ENCODE measurements around the gene PRXL2A. TPM values are rescaled to one million over a fixed set of nuclear protein-coding genes. Genes with fewer than 3 reads are reported as not detected.

The PRXL2A gene
- total RNA-seq, 2 experiments from 2014 or later = 3.9 to 4.6 TPM

DNA sequence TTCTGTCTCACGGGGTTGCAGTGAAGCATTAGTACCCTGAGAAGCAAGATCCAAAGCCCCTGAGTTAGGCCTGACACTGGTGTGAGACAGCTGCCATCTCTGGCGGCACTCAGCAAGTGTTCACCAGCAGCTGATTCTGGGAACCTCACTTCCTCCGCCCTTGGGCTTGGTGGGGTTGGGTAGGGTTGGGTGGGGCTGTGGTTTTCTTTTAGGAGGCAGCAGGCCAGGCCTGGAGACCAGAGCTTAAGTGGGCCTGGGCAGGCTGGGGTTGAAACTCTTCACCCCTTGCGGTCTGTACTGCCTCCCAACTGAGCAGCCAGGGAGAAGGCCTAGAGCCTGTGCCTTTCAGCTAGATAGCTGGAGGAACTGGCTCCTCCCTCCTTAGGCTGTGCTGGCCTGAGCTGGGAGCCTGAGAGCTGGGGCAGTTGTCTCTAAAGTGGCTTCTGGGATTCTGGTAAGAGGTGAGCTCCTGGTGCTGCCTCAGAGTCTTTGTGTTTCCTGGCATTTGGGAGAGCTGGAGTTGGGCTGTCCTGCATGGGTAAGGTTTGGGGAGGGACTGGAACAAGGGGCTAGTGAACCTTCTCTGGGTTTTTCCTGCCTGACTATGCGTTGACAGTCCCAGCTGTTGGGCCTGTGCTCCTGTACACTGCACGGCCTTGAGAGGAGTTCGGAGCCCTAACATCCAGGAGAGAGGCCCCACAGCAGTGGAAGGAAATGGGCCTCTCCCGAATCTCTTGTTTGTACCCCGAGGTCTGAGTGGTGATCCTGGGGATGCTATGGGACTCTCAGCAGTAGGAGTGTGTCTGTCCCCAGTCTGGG, 50.9 kb downstream of the PRXL2A start:
- Histone ChIP-seq H3K27me3 (ENCODE audit: control insufficient read depth in 1 of 2, insufficient read depth in 2 of 2, low read length in 2 of 2) (no peaks in the 10 kb centered on the region), H3K9me3 (ENCODE audit: control insufficient read depth in 1 of 2, insufficient read depth in 1 of 2, low read length in 2 of 2) (no peaks in the 10 kb centered on the region), H3K4me1 (ENCODE audit: insufficient read depth, low read length) (peaks cover 92% of the 10 kb centered on the region), H3K27ac (ENCODE audit: low read depth in 1 of 2, low read length in 2 of 2) (peak overlapping the region; percentile 69 to 91), H3K36me3 (ENCODE audit: insufficient read depth, low read length) (peaks cover 11% of the 10 kb centered on the region), H3K4me3 (ENCODE audit: low read length) (peak overlapping the region; percentile 97)
- H3K36me3 Mint-ChIP-seq (ENCODE audit: low read depth) = peaks cover 69% of the 10 kb centered on the region
- POLR2A ChIA-PET = interaction anchor here (0.5 to 22.9 kb wide), 13 partner anchors 9 to 271 kb away, joined by 3 to 420 read pairs (median 5); partner anchors contain the start of gene PRXL2A
- CTCF ChIA-PET = interaction anchor here (0.7 to 19.9 kb wide), 11 partner anchors 9 to 51 kb away, joined by 3 to 250 read pairs (median 3); partner anchors contain the start of gene PRXL2A
- peaks cover 83% of the 10 kb centered on the region for H3K4me1 Mint-ChIP-seq (ENCODE audit: low read depth)
- H3K27me3 Mint-ChIP-seq = no peaks in the 10 kb centered on the region
- H3K27ac Mint-ChIP-seq = peak overlapping the region; percentile 92
- peak; percentile 47 to 87 (median 66) for DNase-seq
- ATAC-seq (ENCODE audit: poor library complexity) = peak; percentile 57
- peak overlapping the region; percentile 95 for H3K4me3 Mint-ChIP-seq
- TF ChIP-seq, protein P1, sequence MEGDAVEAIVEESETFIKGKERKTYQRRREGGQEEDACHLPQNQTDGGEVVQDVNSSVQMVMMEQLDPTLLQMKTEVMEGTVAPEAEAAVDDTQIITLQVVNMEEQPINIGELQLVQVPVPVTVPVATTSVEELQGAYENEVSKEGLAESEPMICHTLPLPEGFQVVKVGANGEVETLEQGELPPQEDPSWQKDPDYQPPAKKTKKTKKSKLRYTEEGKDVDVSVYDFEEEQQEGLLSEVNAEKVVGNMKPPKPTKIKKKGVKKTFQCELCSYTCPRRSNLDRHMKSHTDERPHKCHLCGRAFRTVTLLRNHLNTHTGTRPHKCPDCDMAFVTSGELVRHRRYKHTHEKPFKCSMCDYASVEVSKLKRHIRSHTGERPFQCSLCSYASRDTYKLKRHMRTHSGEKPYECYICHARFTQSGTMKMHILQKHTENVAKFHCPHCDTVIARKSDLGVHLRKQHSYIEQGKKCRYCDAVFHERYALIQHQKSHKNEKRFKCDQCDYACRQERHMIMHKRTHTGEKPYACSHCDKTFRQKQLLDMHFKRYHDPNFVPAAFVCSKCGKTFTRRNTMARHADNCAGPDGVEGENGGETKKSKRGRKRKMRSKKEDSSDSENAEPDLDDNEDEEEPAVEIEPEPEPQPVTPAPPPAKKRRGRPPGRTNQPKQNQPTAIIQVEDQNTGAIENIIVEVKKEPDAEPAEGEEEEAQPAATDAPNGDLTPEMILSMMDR (IDR thresholded peaks at IDR 0.05) = no peak
- no peaks in the 10 kb centered on the region for H3K9me3 Mint-ChIP-seq
- intact Hi-C loops (cut with DNase I, micrococcal nuclease) = loop anchor here in 1 of 2 experiments (1.0 to 5.0 kb wide), 3 partner anchors 9 to 47 kb away; no protein-coding TSS in a partner anchor

DNA sequence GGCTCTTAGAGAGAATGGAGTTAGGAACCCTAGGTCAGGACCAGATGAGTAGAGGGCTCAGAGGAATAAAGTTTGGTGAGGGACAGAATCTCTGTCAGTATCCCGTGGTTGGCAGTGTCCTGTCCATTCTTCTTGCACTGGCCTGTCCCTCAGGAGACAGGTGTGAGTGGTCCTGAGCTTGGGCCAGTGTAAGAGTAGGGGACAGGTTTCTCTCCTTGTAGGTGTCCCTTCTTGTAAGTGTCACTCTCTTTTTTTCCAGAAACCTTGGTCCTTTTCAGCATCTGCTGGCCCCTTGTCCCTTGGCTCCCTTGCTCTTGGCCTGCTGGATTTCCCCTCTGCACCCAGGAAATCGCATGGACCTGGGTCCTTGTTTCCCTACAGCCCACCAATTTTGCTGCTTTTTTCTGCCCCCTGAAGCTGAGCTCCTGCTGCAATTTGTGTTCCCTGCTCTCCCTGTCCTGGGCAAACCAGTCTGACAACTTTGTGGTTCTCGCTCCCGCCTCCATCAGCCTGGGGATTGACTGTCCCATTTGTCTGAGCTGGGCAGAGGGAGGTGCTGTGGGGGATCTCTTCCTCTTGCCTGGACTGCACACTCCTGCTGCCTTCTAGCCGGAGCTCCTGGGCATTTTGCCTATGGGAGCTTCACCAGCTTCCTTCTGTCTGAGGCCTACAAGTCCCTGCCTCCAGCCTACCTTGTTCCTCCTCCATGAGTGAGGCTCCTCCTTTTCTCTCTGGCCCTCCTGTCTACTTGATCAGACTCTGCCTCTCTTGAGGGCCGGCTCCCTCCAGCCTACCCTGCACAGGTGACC, 52.3 kb downstream of the PRXL2A start:
- ATAC-seq (ENCODE audit: poor library complexity) = no peak
- no peak for DNase-seq
- ChIA-PET POLR2A (interaction anchor here (0.8 to 22.9 kb wide), 5 partner anchors 7 to 273 kb away, joined by 3 to 420 read pairs (median 176); no protein-coding TSS in a partner anchor), CTCF (interaction anchor here (1.5 to 19.9 kb wide), 3 partner anchors 8 to 40 kb away, joined by 4 to 250 read pairs (median 12); no protein-coding TSS in a partner anchor)
- Histone ChIP-seq H3K4me1 (ENCODE audit: insufficient read depth, low read length) (peaks cover 100% of the 10 kb centered on the region), H3K9me3 (ENCODE audit: control insufficient read depth in 1 of 2, insufficient read depth in 1 of 2, low read length in 2 of 2) (no peaks in the 10 kb centered on the region), H3K27ac (ENCODE audit: low read depth in 1 of 2, low read length in 2 of 2) (peak overlapping the region; percentile 69 to 91), H3K36me3 (ENCODE audit: insufficient read depth, low read length) (peaks cover 11% of the 10 kb centered on the region), H3K4me3 (ENCODE audit: low read length) (peak overlapping the region; percentile 97), H3K27me3 (ENCODE audit: control insufficient read depth in 1 of 2, insufficient read depth in 2 of 2, low read length in 2 of 2) (no peaks in the 10 kb centered on the region)
- Mint-ChIP-seq H3K27ac (peak overlapping the region; percentile 92), H3K27me3 (no peaks in the 10 kb centered on the region), H3K4me1 (ENCODE audit: low read depth) (peaks cover 94% of the 10 kb centered on the region), H3K9me3 (no peaks in the 10 kb centered on the region), H3K36me3 (ENCODE audit: low read depth) (peaks cover 62% of the 10 kb centered on the region), H3K4me3 (peak overlapping the region; percentile 95)
- TF ChIP-seq, protein P1 (IDR thresholded peaks at IDR 0.05) = no peak
- intact Hi-C loops (cut with DNase I, micrococcal nuclease) = loop anchor here in 1 of 2 experiments (10.0 kb wide), 1 partner anchor 256 kb away; the partner anchor contains the start of gene ANXA11

Measured in CD4-positive, alpha-beta T cell (primary cell).